IMR-90 (cell line): ENCODE data around the gene FXN. TPM values are rescaled to one million over a fixed set of nuclear protein-coding genes. Genes with fewer than 3 reads are reported as not detected.

ENCODE experiments used
- ATAC-seq: fragments of 200-7000 bp; cut with Tn5 transposase; 2 replicates; pipeline ENCODE4 v1.9.1; 2020; ENCODE audit warnings: low read depth, mild to moderate bottlenecking, moderate library complexity
- BruUV-seq: library from RNA; stranded (reverse); fragments of 400-500 nt; replicated peaks from 2 replicates; lab custom pipeline; 2021; lab: Mats Ljungman, UMichigan
- CTCF ChIA-PET: fragments of 300-600 bp; formaldehyde crosslinking; extraction: SDS; loops from one replicate; lab custom pipeline; 2021; ENCODE audit warnings: antibody characterized with exemption; lab: Yijun Ruan, JAX
- POLR2A ChIA-PET: fragments of 300-600 bp; sonication (Branson Sonifier 250); formaldehyde crosslinking; loops from one replicate; lab custom pipeline; 2022; ENCODE audit warnings: antibody characterized with exemption; ENCODE audit not compliant: unreplicated experiment; lab: Charles Lee
- DNase-seq: peaks from one replicate; pipeline ENCODE4 v3.0.0; 2013
- H2AFZ ChIP-seq: replicated peaks from 2 replicates; pipeline ENCODE3; 2013; ENCODE audit warnings: low read length, mild to moderate bottlenecking; ENCODE audit not compliant: poor library complexity
- H2AK5ac ChIP-seq: 2 replicates; pipeline ENCODE4 v1.6.1; 2013; ENCODE audit warnings: low read depth, low read length, inconsistent platforms
- H2AK9ac ChIP-seq: replicated peaks from 2 replicates; pipeline ENCODE3; 2013; ENCODE audit warnings: mild to moderate bottlenecking, low read depth, low read length, moderate library complexity; ENCODE audit not compliant: poor library complexity
- H2BK120ac ChIP-seq: 2 replicates; pipeline ENCODE4 v1.6.1; 2013; ENCODE audit warnings: low read depth, low read length, inconsistent platforms
- H2BK15ac ChIP-seq: 3 replicates; pipeline ENCODE4 v1.6.1; 2013; ENCODE audit warnings: low read depth, low read length, inconsistent platforms
- H2BK20ac ChIP-seq: 2 replicates; pipeline ENCODE4 v1.6.1; 2013; ENCODE audit warnings: low read depth, mild to moderate bottlenecking, inconsistent platforms, low read length, moderate library complexity
- H2BK5ac ChIP-seq: 2 replicates; pipeline ENCODE4 v1.6.1; 2013; ENCODE audit warnings: mild to moderate bottlenecking, low read depth, low read length, inconsistent platforms; ENCODE audit not compliant: poor library complexity, severe bottlenecking
- H3K14ac ChIP-seq: replicated peaks from 2 replicates; pipeline ENCODE4 v1.6.1; 2013; ENCODE audit warnings: low read depth, low read length, inconsistent platforms
- H3K18ac ChIP-seq: 2 replicates; pipeline ENCODE4 v1.6.1; 2013; ENCODE audit warnings: low read depth, low read length, control low read depth
- H3K23ac ChIP-seq: 2 replicates; pipeline ENCODE4 v1.6.1; 2013; ENCODE audit warnings: low read depth, low read length, inconsistent platforms
- H3K27ac ChIP-seq: 2 replicates; pipeline ENCODE4 v1.5.1; 2013; ENCODE audit warnings: mild to moderate bottlenecking, control low read depth, low read length; ENCODE audit not compliant: insufficient read depth
- H3K27me3 ChIP-seq: 2 replicates; pipeline ENCODE4 v1.6.1; 2013; ENCODE audit warnings: low read length; ENCODE audit not compliant: control insufficient read depth, insufficient read depth
- H3K36me3 ChIP-seq: 2 replicates; pipeline ENCODE4 v1.6.1; 2013; ENCODE audit warnings: low read length, mixed read lengths; ENCODE audit not compliant: control insufficient read depth, insufficient read depth
- H3K4ac ChIP-seq: 2 replicates; pipeline ENCODE4 v1.6.1; 2013; ENCODE audit warnings: low read depth, low read length, inconsistent platforms
- H3K4me1 ChIP-seq: 2 replicates; pipeline ENCODE4 v1.6.1; 2013; ENCODE audit warnings: low read length, mixed read lengths; ENCODE audit not compliant: control insufficient read depth, insufficient read depth
- H3K4me2 ChIP-seq: 2 replicates; pipeline ENCODE4 v1.6.1; 2013; ENCODE audit warnings: low read depth, mild to moderate bottlenecking, control low read depth, low read length, moderate library complexity
- H3K4me3 ChIP-seq: 2 replicates; pipeline ENCODE4 v1.5.1; 2013; ENCODE audit warnings: low read depth, mild to moderate bottlenecking, control low read depth, low read length, moderate library complexity; ENCODE audit not compliant: insufficient read depth
- H3K56ac ChIP-seq: 2 replicates; pipeline ENCODE4 v1.6.1; 2013; ENCODE audit warnings: low read length, inconsistent platforms; ENCODE audit not compliant: insufficient read depth; ENCODE audit errors: extremely low read depth
- H3K79me1 ChIP-seq, 2 experiments: 2 replicates each; pipeline ENCODE4 v1.6.1; 2013; ENCODE audit warnings: low read length in 2 of 2, inconsistent platforms in 1 of 2, low read depth in 1 of 2
- H3K9ac ChIP-seq: 2 replicates; pipeline ENCODE4 v1.6.1; 2013; ENCODE audit warnings: low read depth, low read length, control low read depth
- H3K9me1 ChIP-seq: 2 replicates; pipeline ENCODE4 v1.6.1; 2013; ENCODE audit warnings: low read length, inconsistent platforms; ENCODE audit not compliant: insufficient read depth
- H3K9me3 ChIP-seq: 2 replicates; pipeline ENCODE4 v1.6.1; 2013; ENCODE audit warnings: low read length; ENCODE audit not compliant: control insufficient read depth, insufficient read depth
- H4K20me1 ChIP-seq: 2 replicates; pipeline ENCODE4 v1.6.1; 2013; ENCODE audit warnings: low read length, inconsistent platforms; ENCODE audit not compliant: insufficient read depth
- H4K5ac ChIP-seq: 2 replicates; pipeline ENCODE4 v1.6.1; 2013; ENCODE audit warnings: mild to moderate bottlenecking, low read depth, low read length, control low read depth
- H4K8ac ChIP-seq, 2 experiments: 2 replicates each; pipeline ENCODE4 v1.6.1; 2013; ENCODE audit warnings: low read depth in 2 of 2, low read length in 2 of 2, control low read depth in 1 of 2, inconsistent platforms in 1 of 2
- H4K91ac ChIP-seq: 2 replicates; pipeline ENCODE4 v1.6.1; 2013; ENCODE audit warnings: low read depth, low read length, inconsistent platforms; ENCODE audit not compliant: insufficient read depth
- BHLHE40 ChIP-seq: fragments of 150-350 bp; IDR thresholded peaks from 2 replicates; pipeline ENCODE4 v1.6.1; 2016; ENCODE audit warnings: mild to moderate bottlenecking, low read depth, low read length
- CEBPB ChIP-seq: IDR thresholded peaks from 2 replicates; pipeline ENCODE4 v1.6.1; 2012; ENCODE audit warnings: low read depth, low read length, improper control_type of control experiment
- CHD1 ChIP-seq: IDR thresholded peaks from 2 replicates; pipeline ENCODE4 v1.6.1; 2012; ENCODE audit warnings: low read depth, low read length, improper control_type of control experiment
- CTCF ChIP-seq: conservative IDR thresholded peaks from 2 replicates; pipeline ENCODE4 v1.5.1; 2012; ENCODE audit warnings: mild to moderate bottlenecking, low read depth, low read length, improper control_type of control experiment
- FOS ChIP-seq: fragments of 150-350 bp; IDR thresholded peaks from 2 replicates; pipeline ENCODE4 v1.6.1; 2016; ENCODE audit warnings: low read depth, low read length
- MAFK ChIP-seq: IDR thresholded peaks from 2 replicates; pipeline ENCODE4 v1.6.1; 2012; ENCODE audit warnings: low read depth, low read length, improper control_type of control experiment
- MAZ ChIP-seq: IDR thresholded peaks from 2 replicates; pipeline ENCODE4 v1.6.1; 2012; ENCODE audit warnings: low read depth, mild to moderate bottlenecking, low read length, improper control_type of control experiment, moderate library complexity, borderline replicate concordance
- MXI1 ChIP-seq: IDR thresholded peaks from 2 replicates; pipeline ENCODE4 v1.6.1; 2012; ENCODE audit warnings: low read depth, mild to moderate bottlenecking, low read length, moderate library complexity, borderline replicate concordance
- NFE2L2 ChIP-seq: fragments of 150-350 bp; IDR thresholded peaks from 2 replicates; pipeline ENCODE4 v1.6.1; 2016; ENCODE audit warnings: low read depth, mild to moderate bottlenecking, low read length
- POLR2A ChIP-seq: IDR thresholded peaks from 2 replicates; pipeline ENCODE4 v1.6.1; 2012; ENCODE audit warnings: mild to moderate bottlenecking, low read depth, low read length
- RAD21 ChIP-seq: IDR thresholded peaks from 2 replicates; pipeline ENCODE4 v1.6.1; 2012; ENCODE audit warnings: low read length, improper control_type of control experiment
- RCOR1 ChIP-seq: IDR thresholded peaks from 2 replicates; pipeline ENCODE4 v1.6.1; 2012; ENCODE audit warnings: mild to moderate bottlenecking, low read length, improper control_type of control experiment; ENCODE audit not compliant: insufficient replicate concordance
- RFX5 ChIP-seq: IDR thresholded peaks from 2 replicates; pipeline ENCODE4 v1.8.0; 2012; ENCODE audit warnings: low read depth, mild to moderate bottlenecking, low read length, moderate library complexity
- SMC3 ChIP-seq: fragments of 150-350 bp; IDR thresholded peaks from 2 replicates; pipeline ENCODE4 v1.6.1; 2016; ENCODE audit warnings: low read depth, mild to moderate bottlenecking, antibody characterized with exemption, low read length, moderate library complexity
- USF2 ChIP-seq: fragments of 150-350 bp; IDR thresholded peaks from 2 replicates; pipeline ENCODE4 v1.6.1; 2017; ENCODE audit warnings: mild to moderate bottlenecking, antibody characterized with exemption, low read length, low read depth
- WGBS, 2 experiments: methylation state at CpG; one replicate each; pipeline versions ENCODE4 v1.1.5 to v1.1.7; 2013; ENCODE audit warnings: missing lambda C conversion rate in 2 of 2; ENCODE audit not compliant: insufficient read length in 1 of 2; ENCODE audit errors: extremely low coverage in 2 of 2; 5-methylcytosine and 5-hydroxymethylcytosine counted together
- dilution Hi-C: fragments of 300-500 bp; cut with HindIII; formaldehyde crosslinking; loops from one replicate; pipeline ENCODE4 v1.14.3; 2018; ENCODE audit warnings: low sequenced_read_pairs; ENCODE audit not compliant: unreplicated experiment
- in situ Hi-C: fragments of 300-500 bp; cut with MboI; formaldehyde crosslinking; loops from 3 replicates; pipeline ENCODE4 v1.14.3; 2019; ENCODE audit warnings: low sequenced_read_pairs, inconsistent platforms, mixed read lengths
- intact Hi-C: fragments of 100-400 bp; cut with micrococcal nuclease; formaldehyde crosslinking; loops from 2 replicates; pipeline ENCODE4 v1.10.0; 2022
- polyA plus RNA-seq, 3 experiments: library from polyadenylated mRNA; depleted of rRNA; stranded (reverse); fragments of >200 nt; gene quantifications; 2 replicates each; pipeline ENCODE4 v1.2.3, GENCODE V29; 2012; ENCODE audit warnings: low replicate concordance in 1 of 3
- total RNA-seq: library from RNA; depleted of rRNA; stranded (reverse); fragments of >200 nt; gene quantifications from 2 replicates; pipeline ENCODE4 v1.2.3, GENCODE V29; 2012

FXN gene
- total and polyA plus RNA-seq, 2 of the 4 experiments (the other 2 are of a cell fraction), result 3.9 to 18.1 TPM

GRCh38 chr9:69018737-69019136, 16.8 kb upstream of the FXN start:
- Histone ChIP-seq H4K20me1 (no peaks in the 10 kb centered on the region), H4K5ac (no peak overlapping the region), H3K23ac (no peak overlapping the region), H2AFZ (no peak overlapping the region), H3K4ac (no peak overlapping the region), H4K91ac (no peak overlapping the region), H2BK120ac (no peak overlapping the region), H2AK5ac (no peak overlapping the region), H3K4me2 (no peak overlapping the region), H3K27me3 (peaks cover 11% of the 10 kb centered on the region), H3K9me1 (no peaks in the 10 kb centered on the region), H2AK9ac (no peak overlapping the region), H2BK5ac (no peak overlapping the region), H3K27ac (no peak overlapping the region), H2BK15ac (no peak overlapping the region), H4K8ac (no peak overlapping the region), H3K4me1 (no peaks in the 10 kb centered on the region), H2BK20ac (no peak overlapping the region), H3K9me3 (no peaks in the 10 kb centered on the region), H3K36me3 (no peaks in the 10 kb centered on the region), H3K56ac (no peak overlapping the region), H3K18ac (no peak overlapping the region), H3K9ac (no peak overlapping the region), H3K14ac (no peak overlapping the region), H3K4me3 (no peak overlapping the region), H3K79me1 (no peaks in the 10 kb centered on the region)
- no peak for DNase-seq
- TF ChIP-seq RAD21, result no peak
- no peak for TF ChIP-seq CTCF
- TF ChIP-seq MAFK, result no peak
- TF ChIP-seq FOS, result no peak
- no peak for TF ChIP-seq MAZ
- no peak for TF ChIP-seq RCOR1
- no peak for TF ChIP-seq POLR2A
- no peak for TF ChIP-seq MXI1
- TF ChIP-seq RFX5, result no peak
- TF ChIP-seq BHLHE40, result no peak
- no peak for TF ChIP-seq USF2
- TF ChIP-seq CEBPB, result no peak
- TF ChIP-seq NFE2L2, result no peak
- TF ChIP-seq CHD1, result no peak
- no peak for TF ChIP-seq SMC3
- no peak for ATAC-seq
- intact Hi-C loops (no loop called here), dilution Hi-C loops (no loop called here), in situ Hi-C loops (no loop called here)
- no TSS peak for BruUV-seq
- no CpG with 5 or more reads among the region's 5 CpGs for WGBS, 2 experiments
- ChIA-PET CTCF (no interaction called here), POLR2A (no interaction called here)
